ENCODE measurements around the gene KCNC3.

GRCh38 chr19:50378169-50378862 lies 49.1 kb upstream of the KCNC3 start:
- TF ChIP-seq, protein P1, sequence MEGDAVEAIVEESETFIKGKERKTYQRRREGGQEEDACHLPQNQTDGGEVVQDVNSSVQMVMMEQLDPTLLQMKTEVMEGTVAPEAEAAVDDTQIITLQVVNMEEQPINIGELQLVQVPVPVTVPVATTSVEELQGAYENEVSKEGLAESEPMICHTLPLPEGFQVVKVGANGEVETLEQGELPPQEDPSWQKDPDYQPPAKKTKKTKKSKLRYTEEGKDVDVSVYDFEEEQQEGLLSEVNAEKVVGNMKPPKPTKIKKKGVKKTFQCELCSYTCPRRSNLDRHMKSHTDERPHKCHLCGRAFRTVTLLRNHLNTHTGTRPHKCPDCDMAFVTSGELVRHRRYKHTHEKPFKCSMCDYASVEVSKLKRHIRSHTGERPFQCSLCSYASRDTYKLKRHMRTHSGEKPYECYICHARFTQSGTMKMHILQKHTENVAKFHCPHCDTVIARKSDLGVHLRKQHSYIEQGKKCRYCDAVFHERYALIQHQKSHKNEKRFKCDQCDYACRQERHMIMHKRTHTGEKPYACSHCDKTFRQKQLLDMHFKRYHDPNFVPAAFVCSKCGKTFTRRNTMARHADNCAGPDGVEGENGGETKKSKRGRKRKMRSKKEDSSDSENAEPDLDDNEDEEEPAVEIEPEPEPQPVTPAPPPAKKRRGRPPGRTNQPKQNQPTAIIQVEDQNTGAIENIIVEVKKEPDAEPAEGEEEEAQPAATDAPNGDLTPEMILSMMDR (IDR thresholded peaks at IDR 0.05; ENCODE audit: poor library complexity), result no peak
- TF ChIP-seq EZH2 (IDR thresholded peaks at IDR 0.05; ENCODE audit: borderline replicate concordance) (no peak), EZH2phosphoT487 (IDR thresholded peaks at IDR 0.05; ENCODE audit: low read depth, severe bottlenecking, unreplicated experiment) (no peak)
